BLaER1 (cell line): ENCODE measurements around the gene LRFN3.

Source experiments
- H3K27ac ChIP-seq: shearing (Covaris generic); formaldehyde crosslinking; 2 replicates; pipeline ENCODE4 v1.8.1; 2022
- H3K27me3 ChIP-seq: shearing (Covaris generic); formaldehyde crosslinking; 2 replicates; pipeline ENCODE4 v1.8.1; 2022
- H3K36me3 ChIP-seq: shearing (Covaris generic); formaldehyde crosslinking; 2 replicates; pipeline ENCODE4 v1.8.1; 2022
- H3K4me1 ChIP-seq: shearing (Covaris generic); formaldehyde crosslinking; 2 replicates; pipeline ENCODE4 v1.8.1; 2022
- H3K4me2 ChIP-seq: shearing (Covaris generic); formaldehyde crosslinking; 2 replicates; pipeline ENCODE4 v1.8.1; 2022
- H3K4me3 ChIP-seq: shearing (Covaris generic); formaldehyde crosslinking; 2 replicates; pipeline ENCODE4 v1.8.1; 2022
- H3K9ac ChIP-seq: shearing (Covaris generic); formaldehyde crosslinking; 2 replicates; pipeline ENCODE4 v1.8.1; 2022
- H3K9me3 ChIP-seq: shearing (Covaris generic); formaldehyde crosslinking; 2 replicates; pipeline ENCODE4 v1.8.1; 2022
- H4K20me1 ChIP-seq: shearing (Covaris generic); formaldehyde crosslinking; 2 replicates; pipeline ENCODE4 v1.8.1; 2022
- Cebpa-rat ChIP-seq: shearing (Covaris generic); IDR thresholded peaks from 2 replicates; pipeline ENCODE4 v1.8.1; 2022

LRFN3 gene

DNA sequence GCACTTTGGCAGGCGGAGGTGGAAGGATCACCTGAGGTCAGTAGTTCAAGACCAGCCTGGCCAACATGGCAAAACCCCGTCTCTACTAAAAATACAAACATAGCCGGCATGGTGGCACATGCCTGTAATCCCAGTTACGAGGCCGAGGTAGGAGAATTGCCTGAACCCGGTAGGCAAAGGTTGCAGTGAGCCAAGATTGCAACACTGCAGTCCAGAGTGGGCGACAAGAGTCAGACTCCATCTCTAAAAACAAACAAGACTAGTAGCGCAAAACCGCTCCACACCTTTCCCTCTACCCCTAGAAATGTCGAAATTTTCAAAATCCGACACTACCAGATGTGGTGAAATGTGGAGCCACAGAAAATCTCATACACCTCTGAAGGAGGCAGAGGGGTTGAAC lies 16.9 kb upstream of the LRFN3 start:
- Histone ChIP-seq H3K4me3 (no peak overlapping the region), H3K4me1 (no peaks in the 10 kb centered on the region), H3K36me3 (no peaks in the 10 kb centered on the region), H4K20me1 (no peaks in the 10 kb centered on the region), H3K9me3 (no peaks in the 10 kb centered on the region), H3K4me2 (no peak overlapping the region), H3K27me3 (no peaks in the 10 kb centered on the region), H3K9ac (no peak overlapping the region), H3K27ac (no peak overlapping the region)
- no peak for TF ChIP-seq Cebpa-rat

DNA sequence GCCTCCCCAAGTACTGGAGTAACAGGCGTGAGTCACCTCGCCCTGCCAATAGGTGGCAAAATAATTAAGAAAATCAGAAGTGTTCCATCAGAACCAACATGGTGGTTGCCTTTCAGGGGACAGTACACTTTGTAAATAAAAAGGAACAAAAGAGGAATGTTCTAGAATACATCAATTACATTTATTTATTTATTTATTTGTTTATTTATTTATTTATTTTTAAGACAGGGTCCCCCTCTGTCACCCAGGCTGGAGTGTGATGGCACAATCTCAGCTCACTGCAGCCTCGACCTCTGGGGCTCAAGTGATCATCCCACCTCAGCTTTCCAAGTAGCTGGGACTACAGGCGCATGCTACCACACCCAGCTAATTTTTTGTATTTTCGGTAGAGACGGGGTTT lies 15.2 kb upstream of the LRFN3 start:
- Histone ChIP-seq H4K20me1 (no peaks in the 10 kb centered on the region), H3K9ac (no peak overlapping the region), H3K4me3 (no peak overlapping the region), H3K27ac (no peak overlapping the region), H3K9me3 (peaks cover 6% of the 10 kb centered on the region; the same call in 1 of the 2 replicates), H3K27me3 (no peaks in the 10 kb centered on the region), H3K4me2 (no peak overlapping the region), H3K36me3 (no peaks in the 10 kb centered on the region), H3K4me1 (no peaks in the 10 kb centered on the region)
- no peak for TF ChIP-seq Cebpa-rat

DNA sequence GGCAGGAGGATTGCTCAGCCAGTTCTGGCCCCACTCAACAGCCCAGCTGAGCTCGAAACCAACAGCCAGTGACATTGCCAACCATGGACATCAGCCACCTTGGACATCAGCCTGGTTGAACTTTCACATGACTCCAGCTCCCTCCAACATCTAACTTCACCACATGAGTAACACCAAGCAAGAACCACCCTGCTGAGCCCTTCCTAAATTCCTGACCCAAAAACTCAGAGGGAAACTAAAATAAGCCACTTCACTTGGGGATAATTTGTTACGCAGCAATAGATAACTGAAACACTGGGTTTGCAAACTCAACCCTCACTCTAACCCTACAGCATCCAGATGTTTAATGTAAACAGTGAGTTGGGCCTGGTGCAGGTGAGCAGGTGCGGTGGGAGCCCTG lies 10.7 kb upstream of the LRFN3 start:
- Histone ChIP-seq H3K36me3 (no peaks in the 10 kb centered on the region), H4K20me1 (no peaks in the 10 kb centered on the region), H3K4me2 (no peak overlapping the region), H3K9ac (no peak overlapping the region), H3K27me3 (no peaks in the 10 kb centered on the region), H3K27ac (no peak overlapping the region), H3K4me1 (peaks cover 19% of the 10 kb centered on the region), H3K4me3 (no peak overlapping the region), H3K9me3 (peaks cover 6% of the 10 kb centered on the region; the same call in 1 of the 2 replicates)
- TF ChIP-seq Cebpa-rat: no peak

DNA sequence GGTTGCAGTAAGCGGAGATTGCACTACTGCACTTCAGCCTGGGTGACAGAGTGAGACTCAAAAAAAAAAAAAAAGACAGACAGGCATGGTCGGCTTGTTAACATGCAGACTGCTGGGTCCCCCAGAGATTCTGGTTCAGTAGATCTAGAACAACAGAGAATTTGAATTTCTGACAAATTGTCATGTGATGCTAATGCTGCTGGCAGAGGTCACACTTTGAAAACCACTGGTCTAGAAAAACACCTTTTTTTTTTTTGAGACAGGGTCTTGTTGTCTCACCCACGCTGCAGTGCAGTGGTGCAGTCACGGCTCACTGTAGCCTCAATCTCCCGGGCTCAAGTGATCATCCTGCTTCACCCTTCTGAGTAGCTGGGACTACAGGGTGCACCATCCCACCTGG lies 7.7 kb upstream of the LRFN3 start:
- no peaks in the 10 kb centered on the region for H3K27me3 ChIP-seq
- no peak overlapping the region for H3K27ac ChIP-seq
- no peaks in the 10 kb centered on the region for H4K20me1 ChIP-seq
- H3K36me3 ChIP-seq: no peaks in the 10 kb centered on the region
- no peak for TF ChIP-seq Cebpa-rat
- peak overlapping the region; percentile 22; the same call in 1 of the 2 replicates for H3K4me2 ChIP-seq
- H3K4me1 ChIP-seq: peaks cover 30% of the 10 kb centered on the region
- peaks cover 6% of the 10 kb centered on the region; the same call in 1 of the 2 replicates for H3K9me3 ChIP-seq
- H3K9ac ChIP-seq: no peak overlapping the region
- no peak overlapping the region for H3K4me3 ChIP-seq

DNA sequence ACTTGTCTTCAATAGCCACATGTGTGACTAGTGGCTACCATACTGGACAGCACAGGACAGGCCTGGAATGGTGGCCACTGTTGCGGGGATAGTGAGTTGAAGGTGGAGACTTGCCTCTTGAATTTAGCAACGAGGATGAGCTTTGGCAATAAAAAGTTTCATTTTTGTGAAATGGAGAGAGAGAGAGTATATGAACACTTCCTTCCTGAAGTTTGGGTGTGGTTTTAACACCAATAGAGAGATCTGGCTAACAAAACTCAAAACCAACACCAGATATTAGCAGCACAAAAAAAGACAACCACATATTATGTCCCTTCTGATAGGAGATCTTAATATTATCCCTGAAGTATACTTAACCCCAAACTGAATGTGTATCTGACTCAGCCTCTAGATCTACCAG lies 6.3 kb upstream of the LRFN3 start:
- H3K27ac ChIP-seq: no peak overlapping the region
- TF ChIP-seq Cebpa-rat: no peak
- H3K4me1 ChIP-seq: peaks cover 30% of the 10 kb centered on the region
- H4K20me1 ChIP-seq: no peaks in the 10 kb centered on the region
- H3K4me2 ChIP-seq: peak overlapping the region; percentile 47
- peaks cover 6% of the 10 kb centered on the region; the same call in 1 of the 2 replicates for H3K9me3 ChIP-seq
- H3K4me3 ChIP-seq: no peak overlapping the region
- H3K9ac ChIP-seq: no peak overlapping the region
- H3K27me3 ChIP-seq: no peaks in the 10 kb centered on the region
- H3K36me3 ChIP-seq: no peaks in the 10 kb centered on the region

DNA sequence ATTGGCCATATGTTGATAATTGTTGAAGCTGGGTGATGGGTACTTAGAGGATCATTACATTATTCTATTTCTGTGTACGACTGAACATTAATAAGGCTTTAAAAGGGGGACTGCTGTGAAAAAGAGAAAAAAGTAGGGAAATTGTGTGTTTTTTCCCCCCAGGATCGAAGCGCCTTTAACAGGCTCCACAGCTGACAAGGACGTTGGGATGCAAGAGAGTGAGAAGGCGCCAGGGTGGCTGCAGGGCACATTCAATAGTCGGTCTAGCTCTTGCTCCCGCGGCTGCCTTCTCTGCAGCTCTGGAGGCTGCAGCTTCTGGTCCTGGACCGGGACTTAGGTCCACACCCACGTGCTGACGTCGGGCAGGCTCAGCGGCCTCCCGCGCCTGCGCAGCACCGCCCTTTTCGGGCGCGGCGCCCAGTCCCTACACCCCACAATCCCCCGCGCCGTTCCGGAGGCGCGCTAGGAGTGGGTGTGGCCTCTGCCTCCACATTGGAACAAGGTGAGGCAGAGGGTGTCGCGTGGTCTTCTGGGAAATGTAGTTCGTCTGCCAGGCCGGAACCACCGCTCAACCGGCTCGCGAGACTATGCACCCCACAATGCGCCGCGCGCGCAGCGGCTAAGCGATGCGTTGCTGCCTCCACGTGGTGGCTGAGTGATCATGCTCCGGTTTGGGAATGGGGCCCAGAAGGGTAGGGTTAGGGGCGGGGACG lies 4.9 kb upstream of the LRFN3 start:
- H3K9ac ChIP-seq: peak overlapping the region; percentile 54; the same call in 1 of the 2 replicates
- H3K9me3 ChIP-seq: no peaks in the 10 kb centered on the region
- H3K27me3 ChIP-seq: peaks cover 6% of the 10 kb centered on the region; the same call in 1 of the 2 replicates
- no peaks in the 10 kb centered on the region for H4K20me1 ChIP-seq
- peaks cover 37% of the 10 kb centered on the region for H3K4me1 ChIP-seq
- no peak for TF ChIP-seq Cebpa-rat
- 0 out of 2 replicates have a peak overlapping the region, but pooled peaks have one; percentile 40 for H3K27ac ChIP-seq
- H3K4me3 ChIP-seq: peak overlapping the region; percentile 55
- peak overlapping the region; percentile 88 for H3K4me2 ChIP-seq
- H3K36me3 ChIP-seq: no peaks in the 10 kb centered on the region

DNA sequence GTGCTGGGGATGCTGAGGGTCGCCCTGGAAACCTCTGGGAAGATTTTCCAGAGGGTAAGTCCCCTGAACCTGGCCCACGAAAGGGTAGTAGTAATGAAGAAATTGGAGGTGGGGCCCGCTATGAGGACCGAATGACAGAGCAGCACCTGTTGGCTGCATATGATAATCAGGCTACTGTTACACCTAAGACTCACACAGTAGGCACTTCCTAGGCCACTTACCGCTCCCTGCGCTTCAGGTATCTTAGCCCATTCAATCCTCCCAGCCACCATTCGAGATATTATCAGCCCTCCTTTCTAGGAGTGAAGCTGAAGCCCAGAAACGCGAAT lies 4.3 kb upstream of the LRFN3 start:
- Histone ChIP-seq H3K4me3 (no peak overlapping the region), H3K27ac (no peak overlapping the region), H3K36me3 (no peaks in the 10 kb centered on the region), H3K9me3 (no peaks in the 10 kb centered on the region), H3K27me3 (peaks cover 9% of the 10 kb centered on the region; the same call in 1 of the 2 replicates), H3K9ac (peak overlapping the region; percentile 42; the same call in 1 of the 2 replicates), H4K20me1 (no peaks in the 10 kb centered on the region), H3K4me1 (peaks cover 39% of the 10 kb centered on the region), H3K4me2 (peak overlapping the region; percentile 52)
- no peak for TF ChIP-seq Cebpa-rat

DNA sequence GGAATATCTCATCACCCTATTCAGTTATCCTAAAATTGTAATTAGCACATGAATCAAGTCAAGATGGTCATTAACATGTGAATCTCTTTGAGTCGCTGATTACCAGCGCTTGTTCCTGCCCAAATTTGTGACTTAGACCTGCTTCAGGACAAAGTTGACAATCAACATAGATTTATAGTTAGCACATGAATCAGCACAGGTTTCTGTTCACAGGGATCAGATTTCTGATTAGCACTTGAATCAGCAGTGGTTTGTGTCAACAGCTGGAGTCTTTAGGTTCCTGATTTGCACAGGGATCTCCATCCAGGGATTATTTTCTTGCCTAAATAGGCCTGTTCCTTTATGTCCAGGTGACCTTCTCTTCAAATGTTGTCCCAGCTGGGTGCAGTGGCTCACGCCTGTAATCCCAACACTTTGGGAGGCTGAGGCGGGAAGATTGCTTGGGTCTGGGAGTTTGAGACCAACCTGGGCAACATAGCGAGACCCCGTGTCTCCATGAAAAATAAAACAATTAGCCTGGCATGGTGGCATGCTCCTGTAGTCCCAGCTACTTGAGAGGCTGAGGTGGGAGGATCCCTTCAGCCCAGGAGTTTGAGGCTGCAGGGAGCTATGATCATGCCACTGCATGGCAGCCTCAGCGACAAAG lies 3.8 kb upstream of the LRFN3 start:
- Histone ChIP-seq H3K4me2 (peak overlapping the region; percentile 52; the same call in 1 of the 2 replicates), H3K9me3 (no peaks in the 10 kb centered on the region), H3K4me3 (no peak overlapping the region), H3K36me3 (no peaks in the 10 kb centered on the region), H3K9ac (peak overlapping the region; percentile 42; the same call in 1 of the 2 replicates), H3K27me3 (peaks cover 15% of the 10 kb centered on the region; the same call in 1 of the 2 replicates), H4K20me1 (peaks cover 6% of the 10 kb centered on the region), H3K27ac (no peak overlapping the region), H3K4me1 (peaks cover 44% of the 10 kb centered on the region)
- TF ChIP-seq Cebpa-rat: no peak

DNA sequence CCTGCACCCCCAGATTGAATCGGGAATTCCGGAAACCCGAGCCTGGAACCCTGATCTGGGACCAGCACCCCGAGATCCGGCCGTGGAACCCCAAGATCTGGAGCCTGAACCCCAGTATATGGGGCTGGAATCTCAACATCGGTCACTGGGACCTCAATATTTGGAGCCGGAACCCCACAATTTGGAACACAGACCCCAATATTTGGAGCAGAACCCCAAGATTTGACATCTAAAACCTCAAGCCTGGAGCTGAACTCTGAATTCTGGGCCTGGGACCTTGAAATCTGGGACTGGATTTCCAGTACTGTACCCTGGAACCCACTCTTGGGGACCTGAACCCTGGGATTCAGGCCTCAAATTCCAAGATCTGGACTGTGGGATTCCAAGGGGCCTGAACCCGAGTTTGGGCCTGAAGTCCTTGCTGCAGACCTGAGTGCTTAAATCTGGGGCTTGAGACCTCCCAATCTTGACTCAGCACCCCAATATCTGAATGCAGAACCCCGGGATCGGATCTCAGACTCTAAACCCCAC lies 629 bp downstream of the LRFN3 start:
- Histone ChIP-seq H3K27me3 (peaks cover 25% of the 10 kb centered on the region; the same call in 1 of the 2 replicates), H3K9me3 (no peaks in the 10 kb centered on the region), H3K27ac (peak overlapping the region; percentile 41; the same call in 1 of the 2 replicates), H3K9ac (peak overlapping the region; percentile 68), H4K20me1 (peaks cover 37% of the 10 kb centered on the region), H3K4me3 (peak overlapping the region; percentile 67), H3K4me1 (peaks cover 26% of the 10 kb centered on the region), H3K36me3 (0 out of 2 replicates have a peak, but pooled peaks cover 9% of the 10 kb centered on the region), H3K4me2 (peak overlapping the region; percentile 84)
- TF ChIP-seq Cebpa-rat: no peak
